ENCODE measurements around the gene PTCH2. TPM values are rescaled to one million over a fixed set of nuclear protein-coding genes. Genes with fewer than 3 reads are reported as not detected.

Gene PTCH2
- 0.21 TPM for polyA plus RNA-seq

GRCh38 chr1:44842862-44843655 lies at the start of gene PTCH2:
TSS of gene PTCH2 (minus strand) at chr1:44843253. CDS start at chr1:44842932, 321 bp downstream.
- peaks cover 17% of the 10 kb centered on the region for H3K27me3 Mint-ChIP-seq
- peak within 1 kb of the TSS; percentile 35 to 71 (median 46) for H3K4me3 Mint-ChIP-seq
- H3K36me3 Mint-ChIP-seq = peaks cover 8% of the 10 kb centered on the region
- peak within 1 kb of the TSS in 1 of 3 donors; percentile 1 for H3K27ac Mint-ChIP-seq
- peaks cover 0 to 7% (median 4%) of the 10 kb centered on the region in 3 donors for H3K4me1 Mint-ChIP-seq
- H3K9me3 Mint-ChIP-seq = no peaks in the 10 kb centered on the region

- Mint-ChIP-seq H3K4me1 (peaks cover 0 to 2% (median 0%) of the 10 kb centered on the region in 3 donors), H3K9me3 (peaks cover 7 to 24% (median 8%) of the 10 kb centered on the region in 3 donors), H3K27me3 (no peaks in the 10 kb centered on the region), H3K36me3 (peaks cover 39% of the 10 kb centered on the region), H3K4me3 (peak overlapping the region in 1 of 4 donors; percentile 58), H3K27ac (no peak overlapping the region)
Observed at GRCh38 chr1:44890007-44890406, 47.0 kb upstream of the PTCH2 start.

- H3K27ac Mint-ChIP-seq = no peak overlapping the region
- H3K27me3 Mint-ChIP-seq = no peaks in the 10 kb centered on the region
- peaks cover 22% of the 10 kb centered on the region for H3K36me3 Mint-ChIP-seq
- no peak overlapping the region for H3K4me3 Mint-ChIP-seq
- H3K9me3 Mint-ChIP-seq = peaks cover 3 to 13% (median 8%) of the 10 kb centered on the region in 3 donors
- H3K4me1 Mint-ChIP-seq = no peaks in the 10 kb centered on the region
Observed at GRCh38 chr1:44885406-44885805, 42.4 kb upstream of the PTCH2 start.

GRCh38 chr1:44884746-44885145 lies 41.7 kb upstream of the PTCH2 start:
- Mint-ChIP-seq H3K27ac (no peak overlapping the region), H3K36me3 (peaks cover 23% of the 10 kb centered on the region), H3K4me3 (no peak overlapping the region), H3K27me3 (no peaks in the 10 kb centered on the region), H3K9me3 (peaks cover 3 to 13% (median 8%) of the 10 kb centered on the region in 3 donors), H3K4me1 (no peaks in the 10 kb centered on the region)

GRCh38 chr1:44881011-44881632 lies 38.1 kb upstream of the PTCH2 start:
- Mint-ChIP-seq H3K27me3 (no peaks in the 10 kb centered on the region), H3K4me3 (no peak overlapping the region), H3K4me1 (peaks cover 0 to 1% (median 0%) of the 10 kb centered on the region in 3 donors), H3K36me3 (peaks cover 14% of the 10 kb centered on the region), H3K27ac (peak overlapping the region in 1 of 3 donors; percentile 14), H3K9me3 (peaks cover 0 to 5% (median 3%) of the 10 kb centered on the region in 3 donors)

GRCh38 chr1:44874155-44874554 lies 31.1 kb upstream of the PTCH2 start:
- Mint-ChIP-seq H3K27me3 (no peaks in the 10 kb centered on the region), H3K9me3 (no peaks in the 10 kb centered on the region), H3K4me3 (no peak overlapping the region), H3K4me1 (peaks cover 0 to 3% (median 0%) of the 10 kb centered on the region in 3 donors), H3K36me3 (peaks cover 20% of the 10 kb centered on the region), H3K27ac (no peak overlapping the region)

GRCh38 chr1:44870096-44870495 lies 27.0 kb upstream of the PTCH2 start:
- Mint-ChIP-seq H3K4me1 (peaks cover 0 to 1% (median 0%) of the 10 kb centered on the region in 3 donors), H3K36me3 (peaks cover 19% of the 10 kb centered on the region), H3K27me3 (no peaks in the 10 kb centered on the region), H3K9me3 (no peaks in the 10 kb centered on the region), H3K4me3 (no peak overlapping the region), H3K27ac (no peak overlapping the region)

GRCh38 chr1:44867801-44868200 lies 24.7 kb upstream of the PTCH2 start:
- Mint-ChIP-seq H3K4me1 (peaks cover 0 to 1% (median 0%) of the 10 kb centered on the region in 3 donors), H3K27ac (no peak overlapping the region), H3K27me3 (no peaks in the 10 kb centered on the region), H3K4me3 (no peak overlapping the region), H3K9me3 (no peaks in the 10 kb centered on the region), H3K36me3 (peaks cover 16% of the 10 kb centered on the region)

- peaks cover 5 to 6% (median 6%) of the 10 kb centered on the region in 3 donors for H3K4me1 Mint-ChIP-seq
- H3K4me3 Mint-ChIP-seq = no peak overlapping the region
- H3K9me3 Mint-ChIP-seq = no peaks in the 10 kb centered on the region
- no peaks in the 10 kb centered on the region for H3K27me3 Mint-ChIP-seq
- H3K36me3 Mint-ChIP-seq = peaks cover 11% of the 10 kb centered on the region
- H3K27ac Mint-ChIP-seq = no peak overlapping the region
Observed at GRCh38 chr1:44862829-44863401, 19.9 kb upstream of the PTCH2 start.

GRCh38 chr1:44860891-44861425 lies 17.9 kb upstream of the PTCH2 start:
- no peak overlapping the region for H3K4me3 Mint-ChIP-seq
- H3K36me3 Mint-ChIP-seq = peaks cover 8% of the 10 kb centered on the region
- no peaks in the 10 kb centered on the region for H3K9me3 Mint-ChIP-seq
- H3K4me1 Mint-ChIP-seq = peaks cover 5 to 6% (median 6%) of the 10 kb centered on the region in 3 donors
- H3K27me3 Mint-ChIP-seq = no peaks in the 10 kb centered on the region
- H3K27ac Mint-ChIP-seq = no peak overlapping the region

- Mint-ChIP-seq H3K4me3 (no peak overlapping the region), H3K27ac (no peak overlapping the region), H3K4me1 (peaks cover 5 to 6% (median 6%) of the 10 kb centered on the region in 3 donors), H3K36me3 (peaks cover 9% of the 10 kb centered on the region), H3K27me3 (no peaks in the 10 kb centered on the region), H3K9me3 (no peaks in the 10 kb centered on the region)
Observed at GRCh38 chr1:44860331-44860730, 17.3 kb upstream of the PTCH2 start.

GRCh38 chr1:44857446-44857845 lies 14.4 kb upstream of the PTCH2 start:
- Mint-ChIP-seq H3K36me3 (peaks cover 17% of the 10 kb centered on the region), H3K4me3 (no peak overlapping the region), H3K27me3 (no peaks in the 10 kb centered on the region), H3K9me3 (no peaks in the 10 kb centered on the region), H3K27ac (peak overlapping the region in 1 of 3 donors; percentile 14), H3K4me1 (peaks cover 5 to 8% (median 6%) of the 10 kb centered on the region in 3 donors)

GRCh38 chr1:44855742-44856141 lies 12.7 kb upstream of the PTCH2 start:
- H3K4me1 Mint-ChIP-seq = peaks cover 6 to 12% (median 8%) of the 10 kb centered on the region in 3 donors
- no peak overlapping the region for H3K4me3 Mint-ChIP-seq
- peak overlapping the region in 1 of 3 donors; percentile 72 for H3K27ac Mint-ChIP-seq
- no peaks in the 10 kb centered on the region for H3K27me3 Mint-ChIP-seq
- H3K9me3 Mint-ChIP-seq = no peaks in the 10 kb centered on the region
- H3K36me3 Mint-ChIP-seq = peaks cover 17% of the 10 kb centered on the region

GRCh38 chr1:44854970-44855369 lies 11.9 kb upstream of the PTCH2 start:
- Mint-ChIP-seq H3K4me1 (peaks cover 0 to 7% (median 4%) of the 10 kb centered on the region in 3 donors), H3K36me3 (peaks cover 15% of the 10 kb centered on the region), H3K9me3 (no peaks in the 10 kb centered on the region), H3K4me3 (no peak overlapping the region), H3K27me3 (no peaks in the 10 kb centered on the region), H3K27ac (no peak overlapping the region)

- no peaks in the 10 kb centered on the region for H3K9me3 Mint-ChIP-seq
- H3K4me1 Mint-ChIP-seq = peaks cover 0 to 7% (median 4%) of the 10 kb centered on the region in 3 donors
- no peaks in the 10 kb centered on the region for H3K27me3 Mint-ChIP-seq
- H3K4me3 Mint-ChIP-seq = no peak overlapping the region
- peak overlapping the region in 1 of 3 donors; percentile 82 for H3K27ac Mint-ChIP-seq
- H3K36me3 Mint-ChIP-seq = peaks cover 21% of the 10 kb centered on the region
Observed at GRCh38 chr1:44853201-44853600, 10.1 kb upstream of the PTCH2 start.
